GM12878 (cell line): ENCODE data around the gene ADAT3. TPM values are rescaled to one million over a fixed set of nuclear protein-coding genes. Genes with fewer than 3 reads are reported as not detected.

Source experiments
- ATAC-seq: fragments of 200-7000 bp; cut with Tn5 transposase; 3 replicates; pipeline ENCODE4 v1.9.1; 2020; ENCODE audit warnings: mild to moderate bottlenecking, moderate library complexity
- BruUV-seq: library from RNA; stranded (reverse); fragments of 400-500 nt; replicated peaks from 2 replicates; lab custom pipeline; 2021; lab: Mats Ljungman, UMichigan
- CTCF ChIA-PET: fragments of 300-600 bp; sonication (Branson Sonifier 250); formaldehyde crosslinking; extraction: SDS; loops from one replicate; lab custom pipeline; 2021; ENCODE audit warnings: inconsistent platforms; lab: Yijun Ruan, JAX
- POLR2A ChIA-PET: fragments of 350-600 bp; formaldehyde crosslinking; extraction: SDS; loops from one replicate; lab custom pipeline; 2021; ENCODE audit warnings: inconsistent platforms; lab: Charles Lee
- RAD21 ChIA-PET: fragments of 300-600 bp; sonication (Branson Sonifier 250); formaldehyde crosslinking; loops from one replicate; lab custom pipeline; 2023; ENCODE audit warnings: antibody characterized with exemption; ENCODE audit not compliant: unreplicated experiment; lab: Charles Lee
- SMC1A ChIA-PET: fragments of 300-600 bp; sonication (Branson Sonifier 250); formaldehyde crosslinking; loops from one replicate; lab custom pipeline; 2023; ENCODE audit not compliant: unreplicated experiment, uncharacterized antibody; lab: Charles Lee
- DNase-seq: peaks from one replicate; pipeline ENCODE4 v3.0.0-alpha.2; 2011; ENCODE audit warnings: low read depth, low spot score
- FAIRE-seq: peaks from 3 replicates; lab custom pipeline; 2011; peaks lifted over from hg19 to GRCh38; lab: Jason Lieb, UNC
- H2AFZ ChIP-seq: 2 replicates; pipeline ENCODE4 v1.6.0; 2011; ENCODE audit warnings: low read depth, low read length, control low read depth; ENCODE audit not compliant: control insufficient read depth
- H3K27ac ChIP-seq: 2 replicates; pipeline ENCODE4 v1.5.1; 2011; ENCODE audit warnings: control low read depth; ENCODE audit not compliant: control insufficient read depth, insufficient read depth
- H3K27me3 ChIP-seq, 2 experiments: replicated peaks in 1 of 2; 2 replicates each; pipeline versions ENCODE4 v1.6.0 to v1.6.1; 2011; ENCODE audit warnings: low read length in 1 of 2; ENCODE audit not compliant: control insufficient read depth in 2 of 2, insufficient read depth in 2 of 2
- H3K36me3 ChIP-seq, 2 experiments: 2 replicates each; pipeline ENCODE4 v1.5.1; 2011; ENCODE audit warnings: low read length in 1 of 2; ENCODE audit not compliant: control insufficient read depth in 2 of 2, insufficient read depth in 2 of 2
- H3K4me1 ChIP-seq: 2 replicates; pipeline ENCODE4 v1.6.1; 2011; ENCODE audit warnings: mild to moderate bottlenecking, low read length, moderate library complexity, mixed read lengths; ENCODE audit not compliant: control insufficient read depth, insufficient read depth
- H3K4me2 ChIP-seq: 2 replicates; pipeline ENCODE4 v1.6.0; 2011; ENCODE audit warnings: control low read depth; ENCODE audit not compliant: control insufficient read depth, insufficient read depth
- H3K4me3 ChIP-seq: fragments of 200-600 bp; sonication (generic); 2 replicates; pipeline ENCODE4 v1.5.1; 2016
- H3K79me2 ChIP-seq: 2 replicates; pipeline ENCODE4 v1.6.0; 2011; ENCODE audit warnings: low read length; ENCODE audit not compliant: control insufficient read depth, insufficient read depth
- H3K9ac ChIP-seq: 2 replicates; pipeline ENCODE4 v1.8.0; 2011; ENCODE audit warnings: low read length, control low read depth, mixed read lengths; ENCODE audit not compliant: control insufficient read depth, insufficient read depth
- H3K9me3 ChIP-seq: replicated peaks from 3 replicates; pipeline ENCODE4 v1.5.1; 2011; ENCODE audit warnings: mild to moderate bottlenecking, low read length; ENCODE audit not compliant: control insufficient read depth, insufficient read depth
- H4K20me1 ChIP-seq: 2 replicates; pipeline ENCODE4 v1.6.0; 2011; ENCODE audit not compliant: control insufficient read depth, insufficient read depth
- ATF7 ChIP-seq: fragments of 450-650 bp; IDR thresholded peaks from 2 replicates; pipeline ENCODE4 v1.6.1; 2016; ENCODE audit warnings: low read depth, mild to moderate bottlenecking
- ETV6 ChIP-seq, 2 experiments: fragments of 450-650 bp in 1 of 2; IDR thresholded peaks in 1 of 2; conservative IDR thresholded peaks in 1 of 2; 2 replicates each; pipeline ENCODE4 v1.6.1; 2014; ENCODE audit warnings: antibody characterized with exemption in 1 of 2, borderline replicate concordance in 1 of 2, low read depth in 1 of 2, mild to moderate bottlenecking in 1 of 2, moderate library complexity in 1 of 2
- KAT2A ChIP-seq: conservative IDR thresholded peaks from 2 replicates; pipeline ENCODE4 v1.6.1; 2011; ENCODE audit warnings: low read depth, low read length; ENCODE audit not compliant: control insufficient read depth
- POU2F2 ChIP-seq: IDR thresholded peaks from 3 replicates; pipeline ENCODE4 v1.6.1; 2011; ENCODE audit warnings: low read depth, mild to moderate bottlenecking, low read length, borderline replicate concordance
- WGBS: methylation state at CpG from one replicate; pipeline ENCODE4 v1.1.6; 2016; ENCODE audit warnings: low lambda C conversion rate; ENCODE audit not compliant: insufficient replicate concordance, insufficient coverage; ENCODE audit errors: missing lambda C conversion rate; 5-methylcytosine and 5-hydroxymethylcytosine counted together
- in situ Hi-C: fragments of 300-500 bp; cut with MboI; formaldehyde crosslinking; loops from 9 replicates; pipeline ENCODE4 v1.14.3; 2018; ENCODE audit warnings: mixed read lengths
- intact Hi-C: fragments of 100-400 bp; cut with micrococcal nuclease; formaldehyde crosslinking; loops from one replicate; pipeline ENCODE4 v1.14.2; 2022; ENCODE audit not compliant: unreplicated experiment
- polyA plus RNA-seq, 11 experiments: library from polyadenylated mRNA; depleted of rRNA in 4 of 11; unstranded in 6 of 11; stranded (reverse) in 5 of 11; fragments of >200 nt; fragmentation: Nextera tagmentation in 4 of 11; fragmentation: Illumina TruSeq in 1 of 11; extraction: Ambion mirVana in 4 of 11; extraction: Trizol in 1 of 11; gene quantifications; 1 replicate in 1 of 11; 2 replicates in 10 of 11; pipeline versions ENCODE4 v1.2.1 to v1.2.3, GENCODE V29; 2011 to 2016; ENCODE audit warnings: inconsistent platforms in 2 of 11, missing spikeins in 2 of 11, low read depth in 1 of 11
- total RNA-seq, 4 experiments: library from RNA; depleted of rRNA in 3 of 4; stranded (reverse); fragments of >200 nt in 3 of 4; fragmentation: Illumina TruSeq in 1 of 4; extraction: Trizol in 1 of 4; gene quantifications; 2 replicates each; pipeline versions ENCODE4 v1.2.1 to v1.2.3, GENCODE V29; 2013 to 2021
- TF ChIP-seq, protein P1 (sequence below): IDR thresholded peaks from 2 replicates; pipeline ENCODE4 v1.6.1; 2011; ENCODE audit warnings: low read depth, low read length, improper control_type of control experiment, borderline replicate concordance

Gene ADAT3
- total and polyA plus RNA-seq, 10 of the 15 experiments (the other 5 are each of a cell fraction or from before 2014, with no cell fraction given), result 0.27 to 11.8 (median 7.7) TPM; not detected in 3

DNA sequence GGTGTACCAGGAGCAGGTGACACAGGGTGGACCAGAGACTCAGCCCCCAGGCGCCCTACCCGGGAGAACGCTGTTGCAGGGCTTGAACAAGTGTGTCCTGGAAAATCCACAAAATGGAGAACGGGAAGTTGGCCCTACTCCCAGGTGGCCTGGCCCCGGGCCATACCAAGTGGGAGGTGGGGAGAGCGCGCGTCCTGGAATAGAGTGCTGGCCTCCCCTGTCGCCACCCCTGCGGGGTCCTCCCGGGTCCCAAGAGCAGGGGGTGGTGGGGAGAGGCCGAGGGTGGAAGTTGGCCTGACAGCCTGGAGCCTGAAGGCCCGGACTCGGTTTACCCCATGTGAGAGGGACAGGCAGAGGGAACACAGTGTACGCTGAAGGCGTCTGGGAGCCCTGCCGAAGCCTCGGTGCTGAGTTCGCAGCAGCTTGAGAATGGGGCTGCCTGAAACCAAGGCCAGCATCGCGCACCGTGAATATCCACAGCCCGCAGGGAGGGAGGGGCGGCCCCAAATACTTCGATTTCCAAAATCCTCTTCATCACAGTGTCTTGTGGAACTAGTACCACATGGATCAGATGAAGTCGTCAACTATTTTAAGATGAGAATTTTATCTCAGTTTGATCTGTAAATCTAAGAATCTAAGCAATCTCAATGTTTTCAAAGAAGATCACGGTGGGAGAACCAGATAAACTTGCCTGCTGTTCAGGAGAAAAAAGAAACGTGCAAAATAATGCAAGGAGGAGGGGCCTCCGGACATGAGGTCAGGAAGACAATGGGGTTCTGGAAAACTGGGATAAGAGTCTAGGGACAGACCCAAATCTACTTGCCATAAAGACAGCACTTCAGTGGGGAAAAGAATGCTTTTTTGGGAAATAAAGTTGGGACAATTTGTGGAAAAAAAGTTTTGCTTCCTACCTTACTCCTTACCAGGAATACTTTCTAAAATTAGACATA is 31.4 kb upstream of the ADAT3 start:
- intact Hi-C loops (no loop called here), in situ Hi-C loops (loop anchor here (25.0 kb wide), 1 partner anchor 1489 kb away; the partner anchor contains the start of gene NFIC)
- no peaks in the 10 kb centered on the region for H3K27me3 ChIP-seq
- H3K4me1 ChIP-seq, result peaks cover 3% of the 10 kb centered on the region; the same call in 1 of the 2 replicates
- DNase-seq (no peak), FAIRE-seq (no peak), ATAC-seq (no peak)
- ChIA-PET SMC1A (no interaction called here), RAD21 (interaction anchor here (0.6 to 1.6 kb wide), 3 partner anchors 17 to 196 kb away, joined by 3 to 6 read pairs (median 4); no protein-coding TSS in a partner anchor), CTCF (interaction anchor here (1.3 to 3.2 kb wide), 2 partner anchors 9 to 24 kb away, joined by 4 to 19 read pairs; no protein-coding TSS in a partner anchor), POLR2A (no interaction called here)
- peak overlapping the region; percentile 76 for H3K4me2 ChIP-seq
- H4K20me1 ChIP-seq, result no peaks in the 10 kb centered on the region
- no peak overlapping the region for H3K27ac ChIP-seq
- peak overlapping the region; percentile 94 for H3K9ac ChIP-seq
- TF ChIP-seq ETV6 (conservative IDR thresholded peaks at IDR 0.05 in 1 of 2, IDR thresholded peaks at IDR 0.05 in 1 of 2; ENCODE audit: borderline replicate concordance in 1 of 2, low read depth in 1 of 2) (no peak), POU2F2 (no peak), ATF7 (no peak), KAT2A (no peak)
- TF ChIP-seq, protein P1, sequence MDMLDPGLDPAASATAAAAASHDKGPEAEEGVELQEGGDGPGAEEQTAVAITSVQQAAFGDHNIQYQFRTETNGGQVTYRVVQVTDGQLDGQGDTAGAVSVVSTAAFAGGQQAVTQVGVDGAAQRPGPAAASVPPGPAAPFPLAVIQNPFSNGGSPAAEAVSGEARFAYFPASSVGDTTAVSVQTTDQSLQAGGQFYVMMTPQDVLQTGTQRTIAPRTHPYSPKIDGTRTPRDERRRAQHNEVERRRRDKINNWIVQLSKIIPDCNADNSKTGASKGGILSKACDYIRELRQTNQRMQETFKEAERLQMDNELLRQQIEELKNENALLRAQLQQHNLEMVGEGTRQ, result no peak
- no TSS peak for BruUV-seq
- H3K79me2 ChIP-seq, result peaks cover 39% of the 10 kb centered on the region
- H3K4me3 ChIP-seq, result peak overlapping the region; percentile 89
- no peak overlapping the region for H2AFZ ChIP-seq
- no peaks in the 10 kb centered on the region for H3K9me3 ChIP-seq
- WGBS, result 97% methylated on average over 29 of the region's 29 CpGs
- H3K36me3 ChIP-seq, result peaks cover 3 to 9% of the 10 kb centered on the region in 2 experiments; a peak in 3 of 4 replicates
